H1 (cell line): ENCODE data around the gene VWF.

ENCODE experiments used
- PHF8 ChIP-seq: fragments of 200-600 bp; sonication (generic); conservative IDR thresholded peaks from 2 replicates; pipeline ENCODE4 v1.7.1; 2012; ENCODE audit warnings: low read depth, mild to moderate bottlenecking, inconsistent platforms, low read length, moderate library complexity
- SIN3A ChIP-seq, 2 experiments: IDR thresholded peaks in 1 of 2; conservative IDR thresholded peaks in 1 of 2; 2 replicates each; pipeline ENCODE4 v1.6.1; 2011 to 2012; ENCODE audit warnings: low read length in 2 of 2, improper control_type of control experiment in 1 of 2, low read depth in 1 of 2, mild to moderate bottlenecking in 1 of 2
- TAF1 ChIP-seq: IDR thresholded peaks from 2 replicates; pipeline ENCODE4 v1.6.1; 2011; ENCODE audit warnings: mild to moderate bottlenecking, low read depth, low read length
- TF ChIP-seq, protein P1 (sequence below), 3 experiments: IDR thresholded peaks; 1 replicate in 2 of 3; 2 replicates in 1 of 3; pipeline versions ENCODE4 v1.5.1 to v1.6.1; 2011; ENCODE audit warnings: low read length in 3 of 3, mild to moderate bottlenecking in 3 of 3, inconsistent platforms in 2 of 3, low read depth in 1 of 3, moderate library complexity in 1 of 3; ENCODE audit not compliant: insufficient read depth in 1 of 3; ENCODE audit errors: control extremely low read depth in 1 of 3

DNA sequence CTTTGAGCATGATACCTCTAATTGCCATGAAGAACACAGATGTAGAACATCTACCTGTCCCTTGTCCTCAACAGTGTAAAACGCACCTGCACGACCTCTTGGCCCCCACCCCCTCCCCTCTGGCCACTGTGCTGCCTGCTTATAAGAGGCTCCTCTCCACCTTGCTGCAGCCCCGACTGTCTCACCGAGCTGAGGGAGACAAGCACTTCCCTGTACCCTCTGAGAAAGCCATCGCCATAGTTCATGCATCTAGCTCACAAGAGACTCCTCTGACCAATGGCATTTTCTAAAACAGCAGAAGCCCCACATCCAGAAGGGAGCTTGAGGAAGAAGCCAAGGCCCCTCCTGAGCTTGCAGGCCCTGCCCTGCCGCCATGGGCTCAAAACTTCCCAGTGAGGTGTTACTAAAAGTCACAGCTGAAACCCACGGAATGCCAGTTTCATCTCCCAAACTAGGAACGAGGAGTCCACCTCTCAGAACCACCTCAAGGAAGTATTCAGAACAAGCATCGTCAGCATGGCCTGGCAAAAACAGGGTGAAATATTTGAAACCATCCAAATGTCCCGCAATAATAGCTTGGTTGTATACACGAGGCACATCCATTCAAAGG is 157.9 kb downstream of the VWF start:
- TF ChIP-seq SIN3A (conservative IDR thresholded peaks at IDR 0.05 in 1 of 2, IDR thresholded peaks at IDR 0.05 in 1 of 2; ENCODE audit: low read depth in 1 of 2, low read length in 2 of 2) (no peak), TAF1 (no peak), PHF8 (no peak)
- TF ChIP-seq, protein P1, sequence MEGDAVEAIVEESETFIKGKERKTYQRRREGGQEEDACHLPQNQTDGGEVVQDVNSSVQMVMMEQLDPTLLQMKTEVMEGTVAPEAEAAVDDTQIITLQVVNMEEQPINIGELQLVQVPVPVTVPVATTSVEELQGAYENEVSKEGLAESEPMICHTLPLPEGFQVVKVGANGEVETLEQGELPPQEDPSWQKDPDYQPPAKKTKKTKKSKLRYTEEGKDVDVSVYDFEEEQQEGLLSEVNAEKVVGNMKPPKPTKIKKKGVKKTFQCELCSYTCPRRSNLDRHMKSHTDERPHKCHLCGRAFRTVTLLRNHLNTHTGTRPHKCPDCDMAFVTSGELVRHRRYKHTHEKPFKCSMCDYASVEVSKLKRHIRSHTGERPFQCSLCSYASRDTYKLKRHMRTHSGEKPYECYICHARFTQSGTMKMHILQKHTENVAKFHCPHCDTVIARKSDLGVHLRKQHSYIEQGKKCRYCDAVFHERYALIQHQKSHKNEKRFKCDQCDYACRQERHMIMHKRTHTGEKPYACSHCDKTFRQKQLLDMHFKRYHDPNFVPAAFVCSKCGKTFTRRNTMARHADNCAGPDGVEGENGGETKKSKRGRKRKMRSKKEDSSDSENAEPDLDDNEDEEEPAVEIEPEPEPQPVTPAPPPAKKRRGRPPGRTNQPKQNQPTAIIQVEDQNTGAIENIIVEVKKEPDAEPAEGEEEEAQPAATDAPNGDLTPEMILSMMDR (IDR thresholded peaks at IDR 0.05; ENCODE audit: control extremely low read depth in 1 of 3, insufficient read depth in 1 of 3, low read depth in 1 of 3, low read length in 3 of 3) = no peak
